Mesendoderm (in vitro differentiated cells): Measurements from ENCODE around the gene FNDC7.

Source experiments
- DNase-seq: peaks from one replicate; pipeline ENCODE4 v3.0.0; 2013
- H2AK5ac ChIP-seq: 2 replicates; pipeline ENCODE4 v1.6.1; 2013; ENCODE audit warnings: low read length, inconsistent platforms
- H2BK120ac ChIP-seq: 2 replicates; pipeline ENCODE4 v1.6.1; 2013; ENCODE audit warnings: low read depth, mild to moderate bottlenecking, low read length, moderate library complexity, mixed read lengths
- H2BK15ac ChIP-seq: replicated peaks from 2 replicates; pipeline ENCODE4 v1.6.1; 2013; ENCODE audit warnings: low read depth, mild to moderate bottlenecking, moderate library complexity
- H2BK5ac ChIP-seq: 2 replicates; pipeline ENCODE4 v1.6.1; 2013; ENCODE audit warnings: low read length, inconsistent platforms
- H3K18ac ChIP-seq: 2 replicates; pipeline ENCODE4 v1.6.1; 2013; ENCODE audit warnings: mild to moderate bottlenecking, low read length, mixed read lengths
- H3K23ac ChIP-seq: one replicate; pipeline ENCODE4 v1.6.1; 2013; ENCODE audit warnings: low read length
- H3K27ac ChIP-seq: 2 replicates; pipeline ENCODE4 v1.5.1; 2013; ENCODE audit warnings: low read depth, mild to moderate bottlenecking, inconsistent platforms, low read length, moderate library complexity
- H3K27me3 ChIP-seq: 2 replicates; pipeline ENCODE4 v1.6.1; 2013; ENCODE audit warnings: low read length, control low read depth, mild to moderate bottlenecking, inconsistent platforms; ENCODE audit not compliant: insufficient read depth, poor library complexity
- H3K36me3 ChIP-seq: 2 replicates; pipeline ENCODE4 v1.6.1; 2013; ENCODE audit warnings: low read length, inconsistent platforms; ENCODE audit not compliant: control insufficient read depth, insufficient read depth
- H3K4ac ChIP-seq: one replicate; pipeline ENCODE4 v1.6.1; 2013; ENCODE audit warnings: low read depth, mild to moderate bottlenecking, low read length, moderate library complexity
- H3K4me1 ChIP-seq: 2 replicates; pipeline ENCODE4 v1.6.1; 2013; ENCODE audit warnings: low read depth, low read length, inconsistent platforms; ENCODE audit not compliant: control insufficient read depth
- H3K4me2 ChIP-seq: 2 replicates; pipeline ENCODE4 v1.6.1; 2013; ENCODE audit warnings: low read length
- H3K4me3 ChIP-seq: 2 replicates; pipeline ENCODE4 v1.5.1; 2013; ENCODE audit warnings: mild to moderate bottlenecking, low read length
- H3K56ac ChIP-seq: one replicate; pipeline ENCODE4 v1.6.1; 2013; ENCODE audit warnings: low read length
- H3K79me1 ChIP-seq: 2 replicates; pipeline ENCODE4 v1.6.1; 2013; ENCODE audit warnings: low read length, inconsistent platforms
- H3K79me2 ChIP-seq: 2 replicates; pipeline ENCODE4 v1.6.1; 2013; ENCODE audit warnings: mild to moderate bottlenecking, low read length; ENCODE audit not compliant: control insufficient read depth, insufficient read depth
- H3K9ac ChIP-seq: 2 replicates; pipeline ENCODE4 v1.6.1; 2013; ENCODE audit warnings: low read length, inconsistent platforms
- H4K5ac ChIP-seq: one replicate; pipeline ENCODE4 v1.6.1; 2013; ENCODE audit warnings: low read length
- H4K8ac ChIP-seq: one replicate; pipeline ENCODE4 v1.6.1; 2013; ENCODE audit warnings: low read depth, mild to moderate bottlenecking, control low read depth, low read length, moderate library complexity
- WGBS: extraction: QIAGEN DNeasy Blood & Tissue Kit; methylation state at CpG from one replicate; pipeline ENCODE4 v1.1.7; 2013; ENCODE audit warnings: low lambda C conversion rate, missing lambda C conversion rate; ENCODE audit not compliant: insufficient coverage; ENCODE audit errors: extremely low coverage; 5-methylcytosine and 5-hydroxymethylcytosine counted together

Gene FNDC7

DNA sequence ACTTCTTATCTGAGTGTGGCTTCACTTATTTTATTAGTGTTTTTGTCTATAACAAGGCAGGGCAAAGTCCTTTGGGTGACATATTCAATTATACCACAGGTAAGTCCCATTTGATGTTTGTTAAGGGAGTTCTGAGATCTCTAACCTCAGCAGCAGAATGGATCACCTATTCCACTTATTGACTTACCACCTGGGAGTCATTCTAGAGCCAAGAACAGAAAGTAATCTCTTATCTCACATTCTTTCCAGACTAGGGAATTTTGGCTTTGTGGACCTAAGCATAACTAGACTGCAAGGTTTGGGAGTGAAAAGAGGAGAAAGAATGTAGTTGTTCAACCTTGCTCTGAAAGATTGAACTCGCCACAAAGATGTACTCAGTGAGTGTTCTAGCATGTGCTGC lies 13.2 kb downstream of the FNDC7 start:
- no peak overlapping the region for H3K4ac ChIP-seq

DNA sequence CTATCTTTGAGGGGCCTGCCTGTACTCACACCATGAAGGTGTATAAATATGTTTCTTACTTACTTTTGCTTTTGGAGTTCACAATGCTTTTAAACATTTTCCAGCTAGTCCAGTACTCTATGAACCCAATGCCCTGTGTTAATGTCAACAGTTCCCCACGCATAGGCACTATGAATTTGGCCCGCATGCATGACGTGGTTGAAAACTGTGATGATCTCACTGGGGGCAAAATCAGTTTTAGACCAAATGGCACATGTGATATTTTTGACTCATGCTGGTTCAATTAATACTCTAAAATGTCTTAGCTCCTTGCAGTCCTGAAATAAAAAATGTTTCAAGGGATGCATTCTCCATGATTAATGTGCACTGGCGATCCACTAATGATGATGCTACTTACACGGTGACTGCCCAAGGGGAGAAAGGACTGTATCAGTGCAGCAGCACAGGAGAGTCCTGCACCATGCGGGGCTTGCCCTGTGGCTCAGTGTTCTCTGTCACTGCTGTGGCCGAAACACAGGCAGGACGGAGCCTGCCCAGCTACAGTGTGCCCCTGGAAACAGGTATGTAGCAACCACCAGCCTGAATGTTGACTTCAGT lies 15.7 kb downstream of the FNDC7 start:
- WGBS = no CpG with 5 or more reads among the region's 8 CpGs
- no peaks in the 10 kb centered on the region for H3K27me3 ChIP-seq
- H4K5ac ChIP-seq = no peak overlapping the region
- no peak overlapping the region for H2AK5ac ChIP-seq
- H3K79me2 ChIP-seq = no peaks in the 10 kb centered on the region
- H2BK5ac ChIP-seq = no peak overlapping the region
- H3K36me3 ChIP-seq = no peaks in the 10 kb centered on the region
- H3K23ac ChIP-seq = no peak overlapping the region
- H3K9ac ChIP-seq = no peak overlapping the region
- no peak overlapping the region for H2BK120ac ChIP-seq
- no peaks in the 10 kb centered on the region for H3K79me1 ChIP-seq
- no peak overlapping the region for H3K4me2 ChIP-seq
- no peak overlapping the region for H2BK15ac ChIP-seq
- no peaks in the 10 kb centered on the region for H3K4me1 ChIP-seq
- DNase-seq = no peak
- no peak overlapping the region for H3K4me3 ChIP-seq
- H4K8ac ChIP-seq = no peak overlapping the region
- H3K4ac ChIP-seq = no peak overlapping the region
- no peak overlapping the region for H3K18ac ChIP-seq
- no peak overlapping the region for H3K56ac ChIP-seq
- H3K27ac ChIP-seq = no peak overlapping the region

More for the DNA sequence above, 13.2 kb downstream of the FNDC7 start:
- Histone ChIP-seq H3K27me3 (no peaks in the 10 kb centered on the region), H3K56ac (no peak overlapping the region), H3K4me1 (no peaks in the 10 kb centered on the region), H3K36me3 (no peaks in the 10 kb centered on the region), H3K9ac (no peak overlapping the region), H3K27ac (no peak overlapping the region), H2BK120ac (no peak overlapping the region), H3K79me1 (no peaks in the 10 kb centered on the region), H3K79me2 (no peaks in the 10 kb centered on the region), H3K4me3 (no peak overlapping the region), H2BK15ac (no peak overlapping the region), H2AK5ac (no peak overlapping the region), H3K18ac (no peak overlapping the region), H3K4me2 (no peak overlapping the region), H4K5ac (no peak overlapping the region), H3K23ac (no peak overlapping the region), H2BK5ac (no peak overlapping the region), H4K8ac (no peak overlapping the region)
- no peak for DNase-seq
- WGBS = no CpG with 5 or more reads among the region's 1 CpG

DNA sequence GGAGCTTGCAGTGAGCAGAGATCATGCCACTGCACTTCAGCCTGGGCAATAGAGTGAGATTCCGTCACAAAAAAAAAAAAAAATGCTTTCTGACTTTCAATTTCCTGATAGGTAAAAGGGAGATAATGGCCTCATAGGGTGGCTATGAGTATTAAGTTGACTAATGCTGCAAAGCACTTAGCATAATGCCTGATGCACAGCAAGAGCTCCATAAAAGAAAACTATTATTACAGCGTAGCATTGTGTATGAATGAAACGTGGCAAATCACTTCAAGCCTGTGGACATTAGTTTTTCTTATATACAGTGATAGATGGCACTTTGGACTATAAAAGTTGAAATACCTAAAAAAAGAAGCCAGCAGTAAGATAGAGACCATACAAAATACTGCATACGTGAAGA lies 16.8 kb downstream of the FNDC7 start:
- H3K9ac ChIP-seq = no peak overlapping the region
- no peaks in the 10 kb centered on the region for H3K36me3 ChIP-seq
- H3K4me1 ChIP-seq = no peaks in the 10 kb centered on the region
- H4K5ac ChIP-seq = no peak overlapping the region
- no peak overlapping the region for H3K23ac ChIP-seq
- WGBS = no CpG with 5 or more reads among the region's 4 CpGs
- H2BK15ac ChIP-seq = no peak overlapping the region
- no peak overlapping the region for H2AK5ac ChIP-seq
- no peak overlapping the region for H3K4me2 ChIP-seq
- no peak overlapping the region for H3K18ac ChIP-seq
- no peak overlapping the region for H2BK5ac ChIP-seq
- H3K79me2 ChIP-seq = no peaks in the 10 kb centered on the region
- H3K56ac ChIP-seq = no peak overlapping the region
- H3K27me3 ChIP-seq = no peaks in the 10 kb centered on the region
- H3K4ac ChIP-seq = no peak overlapping the region
- H3K27ac ChIP-seq = no peak overlapping the region
- H2BK120ac ChIP-seq = no peak overlapping the region
- no peaks in the 10 kb centered on the region for H3K79me1 ChIP-seq
- no peak for DNase-seq
- H3K4me3 ChIP-seq = no peak overlapping the region
- H4K8ac ChIP-seq = no peak overlapping the region

DNA sequence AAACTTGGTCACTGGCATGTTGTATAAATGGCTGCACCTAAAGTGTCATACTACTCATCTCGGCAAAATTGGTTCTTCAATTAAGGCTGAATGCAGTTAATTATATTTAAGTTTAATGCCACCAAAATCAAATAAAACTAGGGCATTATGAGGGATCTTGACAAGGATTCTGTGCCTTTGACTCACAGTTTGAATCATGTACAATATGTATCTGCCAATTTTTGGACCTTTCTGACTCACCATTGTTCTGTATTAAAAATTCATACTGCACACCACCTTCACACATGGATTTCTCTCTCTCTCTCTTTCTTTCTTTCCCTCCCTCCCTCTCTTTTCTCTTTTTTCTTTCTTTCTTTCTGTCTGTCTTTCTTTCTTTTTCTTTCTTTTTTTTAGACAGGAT lies 19.7 kb downstream of the FNDC7 start:
- no peak overlapping the region for H2BK15ac ChIP-seq
- H3K79me1 ChIP-seq = no peaks in the 10 kb centered on the region

DNA sequence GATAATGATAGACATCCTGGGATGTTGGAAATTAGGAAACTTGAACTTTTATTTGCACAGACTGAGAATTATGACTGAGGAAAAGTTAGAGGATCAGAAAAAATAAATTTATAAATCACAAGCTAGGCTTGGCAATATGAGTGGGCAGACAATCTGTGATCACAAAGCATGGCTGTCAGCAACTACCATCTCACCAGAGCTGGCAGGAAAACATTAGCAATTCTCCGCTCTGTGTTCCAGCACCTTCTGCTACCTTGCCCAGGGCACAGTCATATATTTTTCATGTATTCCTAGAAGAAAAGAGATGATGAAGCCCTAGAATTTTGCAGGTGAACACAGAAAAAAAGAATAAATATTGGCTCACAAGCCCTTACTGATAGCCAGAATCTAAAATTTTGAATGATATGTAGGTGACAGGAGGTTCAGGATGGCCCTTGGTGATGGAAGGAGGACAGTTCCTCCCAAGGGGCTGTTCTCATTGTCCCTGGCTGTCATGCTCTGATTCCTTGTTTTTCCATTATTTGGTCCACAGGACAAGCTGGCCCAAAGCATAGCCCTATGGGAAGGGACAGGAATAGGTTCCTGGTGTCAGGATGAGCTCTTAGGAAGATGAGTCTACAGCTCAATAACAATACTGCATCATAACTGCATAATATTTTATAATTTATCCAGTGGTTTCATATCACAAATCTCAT lies 21.6 kb downstream of the FNDC7 start:
- no peak overlapping the region for H2BK120ac ChIP-seq
- no peak overlapping the region for H2BK5ac ChIP-seq
- H3K18ac ChIP-seq = no peak overlapping the region
- no peaks in the 10 kb centered on the region for H3K36me3 ChIP-seq
- H4K8ac ChIP-seq = no peak overlapping the region
- no peaks in the 10 kb centered on the region for H3K79me2 ChIP-seq
- H3K4me2 ChIP-seq = no peak overlapping the region
- no peak overlapping the region for H3K9ac ChIP-seq
- H4K5ac ChIP-seq = no peak overlapping the region
- H3K27ac ChIP-seq = no peak overlapping the region
- no peak overlapping the region for H3K4ac ChIP-seq
- H3K23ac ChIP-seq = no peak overlapping the region
- no CpG with 5 or more reads among the region's 1 CpG for WGBS
- H2BK15ac ChIP-seq = no peak overlapping the region
- H3K4me3 ChIP-seq = no peak overlapping the region
- H3K79me1 ChIP-seq = no peaks in the 10 kb centered on the region
- DNase-seq = no peak
- H3K27me3 ChIP-seq = no peaks in the 10 kb centered on the region
- H3K56ac ChIP-seq = no peak overlapping the region
- no peaks in the 10 kb centered on the region for H3K4me1 ChIP-seq
- H2AK5ac ChIP-seq = no peak overlapping the region

More for the DNA sequence above, 19.7 kb downstream of the FNDC7 start:
- H2BK120ac ChIP-seq = no peak overlapping the region
- H3K9ac ChIP-seq = no peak overlapping the region
- H3K36me3 ChIP-seq = no peaks in the 10 kb centered on the region
- no peak overlapping the region for H2AK5ac ChIP-seq
- H3K27ac ChIP-seq = no peak overlapping the region
- no peak overlapping the region for H3K4ac ChIP-seq
- no peak overlapping the region for H3K4me2 ChIP-seq
- H3K56ac ChIP-seq = no peak overlapping the region
- no peak overlapping the region for H4K8ac ChIP-seq
- no peak overlapping the region for H3K4me3 ChIP-seq
- no peak for DNase-seq
- H3K18ac ChIP-seq = no peak overlapping the region
- H4K5ac ChIP-seq = no peak overlapping the region
- WGBS = no CpG with 5 or more reads among the region's 1 CpG
- no peaks in the 10 kb centered on the region for H3K79me2 ChIP-seq
- H3K27me3 ChIP-seq = no peaks in the 10 kb centered on the region
- no peak overlapping the region for H2BK5ac ChIP-seq
- H3K23ac ChIP-seq = no peak overlapping the region
- no peaks in the 10 kb centered on the region for H3K4me1 ChIP-seq

DNA sequence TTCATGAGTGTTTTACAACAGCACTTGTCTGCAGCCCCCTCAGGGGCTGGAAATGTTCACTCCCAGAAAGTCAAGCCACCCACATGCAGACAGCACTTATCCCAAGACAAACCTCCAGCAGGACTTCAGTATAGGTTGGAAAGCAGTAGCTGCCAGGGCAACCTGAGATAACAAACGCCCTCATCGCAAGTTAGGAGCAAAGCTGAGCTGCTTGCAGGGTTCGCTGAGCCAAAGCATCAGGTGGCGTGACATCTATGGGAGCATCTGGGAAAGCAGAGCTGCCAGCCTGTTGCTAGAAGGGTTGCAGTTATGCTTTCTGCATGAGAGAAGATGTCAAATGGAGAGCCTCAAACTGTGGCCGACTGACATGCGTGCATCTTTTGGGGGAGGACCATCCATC lies 29.5 kb downstream of the FNDC7 start:
- H2BK15ac ChIP-seq = no peak overlapping the region
- no peak overlapping the region for H4K5ac ChIP-seq
- WGBS = no CpG with 5 or more reads among the region's 6 CpGs
- no peak overlapping the region for H3K56ac ChIP-seq
- no peak overlapping the region for H2BK5ac ChIP-seq
- H4K8ac ChIP-seq = no peak overlapping the region
- no peaks in the 10 kb centered on the region for H3K4me1 ChIP-seq
- H3K9ac ChIP-seq = no peak overlapping the region
- H3K27ac ChIP-seq = no peak overlapping the region
- DNase-seq = peak; percentile 40
- H3K23ac ChIP-seq = no peak overlapping the region
- H3K18ac ChIP-seq = no peak overlapping the region
- H2AK5ac ChIP-seq = no peak overlapping the region
- H3K79me2 ChIP-seq = no peaks in the 10 kb centered on the region
- no peaks in the 10 kb centered on the region for H3K36me3 ChIP-seq
- no peak overlapping the region for H3K4me2 ChIP-seq
- no peak overlapping the region for H3K4ac ChIP-seq
- no peak overlapping the region for H2BK120ac ChIP-seq
- H3K79me1 ChIP-seq = no peaks in the 10 kb centered on the region
- no peak overlapping the region for H3K4me3 ChIP-seq
- no peaks in the 10 kb centered on the region for H3K27me3 ChIP-seq
